HG02840 (cell line): ENCODE measurements around the gene AK3.

Experiments
- ATAC-seq: cut with Tn5 transposase; IDR thresholded peaks from one replicate; pipeline ENCODE4 v1.9.1; 2021; ENCODE audit warnings: mild to moderate bottlenecking, moderate library complexity, moderate number of reproducible peaks; ENCODE audit not compliant: unreplicated experiment, low FRiP score

AK3 gene

DNA sequence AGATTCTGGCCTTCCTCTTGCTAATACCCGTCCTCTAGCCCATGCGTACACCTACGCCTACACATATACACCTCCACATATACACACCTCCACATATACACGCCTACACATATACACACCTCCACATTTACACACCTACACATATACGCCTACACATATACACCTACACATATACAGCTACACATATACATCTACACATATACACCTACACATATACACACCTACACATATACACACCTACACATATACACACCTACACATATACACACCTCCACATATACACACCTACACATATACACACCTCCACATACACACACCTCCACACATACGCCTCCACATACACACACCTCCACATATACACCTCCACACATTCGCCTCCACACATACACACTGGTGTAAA lies 27.2 kb downstream of the AK3 start:
- no peak for ATAC-seq

GRCh38 chr9:4709380-4709779 lies 31.6 kb downstream of the AK3 start:
- no peak for ATAC-seq

- no peak for ATAC-seq
Measured at GRCh38 chr9:4706971-4707622, 33.9 kb downstream of the AK3 start.

DNA sequence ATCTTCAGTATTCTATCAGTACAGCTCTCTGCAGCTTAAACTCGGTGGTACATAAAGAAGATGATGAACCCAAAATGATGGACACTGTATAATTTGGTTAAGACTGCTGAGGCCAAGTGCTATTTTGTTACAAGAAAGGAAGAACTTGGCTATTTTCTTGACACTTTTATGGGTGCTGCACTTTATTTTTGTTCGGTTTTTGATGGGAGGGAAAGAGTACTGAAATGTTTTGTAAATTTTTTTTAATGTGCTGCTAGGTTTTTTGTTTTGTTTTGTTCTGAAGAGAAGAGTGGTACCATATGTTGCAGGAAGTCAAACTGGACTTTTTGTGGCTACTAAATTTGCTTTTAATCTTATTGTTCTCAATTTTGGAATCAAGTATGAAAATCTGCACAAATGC lies 35.0 kb downstream of the AK3 start:
- no peak for ATAC-seq

- ATAC-seq, result no peak
Measured at GRCh38 chr9:4704129-4704528, 36.9 kb downstream of the AK3 start.

- ATAC-seq, result no peak
Measured at GRCh38 chr9:4701526-4701925, 39.5 kb downstream of the AK3 start.

DNA sequence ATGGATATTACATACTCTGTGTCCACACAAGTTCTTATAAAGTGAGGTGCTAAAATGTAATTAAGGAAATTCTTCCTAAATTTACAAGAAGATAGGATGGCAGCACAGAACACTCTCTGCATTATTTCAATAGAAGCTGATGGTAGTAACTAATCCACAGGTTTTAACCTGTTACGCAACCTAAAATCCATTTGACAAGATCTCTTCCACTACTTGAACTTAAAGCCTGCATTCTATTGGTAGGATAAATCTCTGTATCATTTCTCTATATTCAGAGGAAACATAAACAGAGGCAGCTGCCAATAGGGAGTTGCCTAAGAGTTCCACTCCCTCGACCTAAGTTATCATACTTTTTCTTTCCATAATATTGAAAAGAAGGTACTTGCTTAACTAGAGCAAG lies 40.1 kb downstream of the AK3 start:
- ATAC-seq, result no peak

DNA sequence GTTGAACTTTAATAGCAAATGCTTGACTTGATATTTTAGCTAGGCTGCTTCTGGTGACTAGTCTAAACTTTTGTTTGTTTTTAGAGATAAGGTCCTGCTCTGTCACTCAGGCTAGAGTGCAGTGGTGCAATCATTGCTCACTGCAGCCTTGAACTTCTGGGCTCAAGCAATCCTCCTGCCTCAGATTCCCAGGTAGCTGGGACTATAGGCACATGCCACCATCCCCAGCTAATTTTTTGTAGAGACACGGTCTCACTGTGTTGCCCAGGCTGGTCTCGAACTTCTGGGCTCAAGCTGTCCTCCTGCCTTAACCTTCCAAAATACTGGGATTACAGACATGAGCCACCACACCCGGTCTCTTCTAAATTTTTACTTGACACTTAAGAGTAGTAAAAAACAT lies 40.9 kb downstream of the AK3 start:
- no peak for ATAC-seq

DNA sequence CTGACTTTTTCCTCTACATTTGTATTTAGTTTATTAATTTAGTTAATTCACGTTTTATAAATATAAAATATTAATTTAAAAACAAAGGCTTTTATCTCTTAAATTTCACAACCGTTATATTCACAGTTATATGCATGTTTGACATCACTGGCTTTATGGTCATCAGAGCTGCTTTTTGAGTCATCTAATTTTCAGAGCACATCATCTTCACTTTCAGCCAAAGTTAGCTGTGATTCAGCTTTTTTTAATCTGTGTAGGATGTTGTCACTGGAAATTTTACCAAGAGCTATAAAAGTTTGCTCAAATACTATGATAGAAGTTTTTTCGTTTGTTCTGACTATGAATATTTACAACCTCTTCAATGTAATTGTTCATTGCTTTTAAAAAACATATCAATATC lies 49.2 kb downstream of the AK3 start:
- ATAC-seq, result no peak

GRCh38 chr9:4690144-4690543 lies 50.9 kb downstream of the AK3 start:
- ATAC-seq, result peak; percentile 60

- peak; percentile 44 for ATAC-seq
Measured at GRCh38 chr9:4689687-4690104, 51.3 kb downstream of the AK3 start.

DNA sequence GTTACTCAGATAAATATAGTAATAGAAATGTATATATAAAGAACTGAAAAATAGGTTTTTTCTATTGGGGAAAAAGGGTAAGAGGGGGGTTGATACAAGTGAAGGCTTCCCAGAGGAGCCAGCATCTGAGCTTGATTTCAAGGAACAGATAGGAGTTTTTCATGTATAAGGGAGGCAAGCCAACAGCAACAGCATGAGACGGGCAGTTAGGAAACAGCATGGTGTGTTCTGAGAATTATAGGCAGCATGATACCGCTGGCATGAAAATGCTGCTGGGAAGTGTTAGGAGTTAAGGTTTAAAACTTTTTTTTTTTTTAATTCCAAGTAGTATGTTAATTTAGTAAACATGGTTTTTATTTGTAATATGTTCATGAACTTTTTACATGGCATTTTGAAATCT lies 52.0 kb downstream of the AK3 start:
- no peak for ATAC-seq

- ATAC-seq, result no peak
Measured at GRCh38 chr9:4686584-4686983, 54.4 kb downstream of the AK3 start.

- no peak for ATAC-seq
Measured at GRCh38 chr9:4686112-4686511, 54.9 kb downstream of the AK3 start.

DNA sequence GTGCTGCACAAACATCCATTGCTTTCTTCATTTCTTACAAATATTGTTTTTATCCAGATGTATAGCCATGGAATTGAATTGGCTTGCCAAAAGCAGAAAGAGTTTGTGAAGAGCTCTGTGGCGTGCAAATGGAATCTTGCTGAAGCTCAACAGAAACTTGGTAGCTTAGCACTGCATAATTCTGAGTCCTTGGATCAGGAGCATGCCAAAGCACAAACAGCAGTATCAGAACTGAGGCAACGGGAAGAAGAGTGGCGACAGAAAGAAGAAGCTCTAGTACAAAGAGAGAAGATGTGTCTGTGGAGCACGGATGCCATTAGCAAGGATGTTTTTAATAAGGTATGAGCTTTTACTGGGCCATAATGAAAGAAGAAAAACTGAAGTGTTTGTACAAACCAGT lies 56.2 kb downstream of the AK3 start:
- ATAC-seq, result no peak

GRCh38 chr9:4680750-4681149 lies 60.3 kb downstream of the AK3 start:
- ATAC-seq, result no peak

DNA sequence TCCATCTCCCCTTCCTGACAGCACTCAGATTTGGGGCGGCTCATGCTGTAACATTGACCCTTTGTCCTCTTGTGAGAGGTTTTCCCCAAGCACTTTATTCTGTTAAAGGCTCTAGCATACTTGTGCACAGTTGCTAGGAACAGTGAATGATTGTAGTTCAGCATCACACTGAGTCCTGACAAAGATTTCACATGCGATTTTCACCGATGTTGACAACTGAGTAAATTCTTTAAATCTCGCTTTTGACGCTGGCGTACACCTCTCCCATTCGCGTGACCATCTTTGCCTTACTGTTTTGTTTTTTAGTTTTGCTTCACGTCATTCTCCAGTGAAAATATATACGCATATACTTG lies 60.9 kb downstream of the AK3 start:
- ATAC-seq, result no peak

- peak; percentile 97 for ATAC-seq
Measured at GRCh38 chr9:4679268-4680172, 61.5 kb downstream of the AK3 start, which contains the start of gene CDC37L1. TSS of gene CDC37L1 (plus strand) at chr9:4679569. CDS start at chr9:4679768, 199 bp downstream.

GRCh38 chr9:4678679-4679267 lies 62.2 kb downstream of the AK3 start:
- no peak for ATAC-seq

GRCh38 chr9:4677392-4677791 lies 63.6 kb downstream of the AK3 start:
- no peak for ATAC-seq

- ATAC-seq, result no peak
Measured at GRCh38 chr9:4674783-4675182, 66.2 kb downstream of the AK3 start.

GRCh38 chr9:4671737-4672136 lies 69.3 kb downstream of the AK3 start:
- ATAC-seq, result no peak
